Spinal cord (tissue), 10 donors: ENCODE data around the gene ANKRD6. TPM values are rescaled to one million over a fixed set of nuclear protein-coding genes. Genes with fewer than 3 reads are reported as not detected.

Experiments
- DNase-seq, 6 donors: peaks; one replicate each; pipeline versions ENCODE4 v3.0.0 to v3.0.0-alpha.2; 2013 to 2015; ENCODE audit warnings: low spot score in 6 of 6, low read depth in 4 of 6
- H3K27ac ChIP-seq: one replicate; pipeline ENCODE4 v1.5.1; 2013; ENCODE audit warnings: low read depth, low read length, control low read depth
- H3K27me3 ChIP-seq: one replicate; pipeline ENCODE4 v1.6.1; 2013; ENCODE audit warnings: low read length; ENCODE audit not compliant: control insufficient read depth, insufficient read depth
- H3K36me3 ChIP-seq: one replicate; pipeline ENCODE4 v1.6.1; 2013; ENCODE audit warnings: low read length; ENCODE audit not compliant: control insufficient read depth, insufficient read depth
- H3K4me1 ChIP-seq: one replicate; pipeline ENCODE4 v1.6.1; 2013; ENCODE audit warnings: low read length; ENCODE audit not compliant: control insufficient read depth, insufficient read depth
- H3K4me3 ChIP-seq: one replicate; pipeline ENCODE4 v1.5.1; 2013; ENCODE audit warnings: low read depth, low read length, control low read depth
- H3K9me3 ChIP-seq: one replicate; pipeline ENCODE4 v1.6.1; 2013; ENCODE audit warnings: low read length; ENCODE audit not compliant: control insufficient read depth, insufficient read depth
- WGBS: methylation state at CpG from one replicate; pipeline ENCODE4 v1.1.5; 2013; ENCODE audit warnings: missing lambda C conversion rate; ENCODE audit not compliant: insufficient coverage; 5-methylcytosine and 5-hydroxymethylcytosine counted together
- polyA plus RNA-seq, 2 donors: library from polyadenylated mRNA; unstranded; fragments of 120-200 nt; gene quantifications; one replicate each; pipeline ENCODE4 v1.2.1, GENCODE V29; 2013; ENCODE audit not compliant: insufficient read length in 2 of 2
- total RNA-seq, 2 donors: library from RNA; depleted of rRNA in 1 of 2; stranded (reverse); fragments of 120-200 nt in 1 of 2; fragments of >200 nt in 1 of 2; gene quantifications; one replicate each; pipeline versions ENCODE4 v1.2.3 to v1.2.4, GENCODE V29; 2013 to 2014
- donor health status: healthy.

The ANKRD6 gene
- total and polyA plus RNA-seq, 4 donors: 44.5 to 68.3 (median 52.9) TPM

DNA sequence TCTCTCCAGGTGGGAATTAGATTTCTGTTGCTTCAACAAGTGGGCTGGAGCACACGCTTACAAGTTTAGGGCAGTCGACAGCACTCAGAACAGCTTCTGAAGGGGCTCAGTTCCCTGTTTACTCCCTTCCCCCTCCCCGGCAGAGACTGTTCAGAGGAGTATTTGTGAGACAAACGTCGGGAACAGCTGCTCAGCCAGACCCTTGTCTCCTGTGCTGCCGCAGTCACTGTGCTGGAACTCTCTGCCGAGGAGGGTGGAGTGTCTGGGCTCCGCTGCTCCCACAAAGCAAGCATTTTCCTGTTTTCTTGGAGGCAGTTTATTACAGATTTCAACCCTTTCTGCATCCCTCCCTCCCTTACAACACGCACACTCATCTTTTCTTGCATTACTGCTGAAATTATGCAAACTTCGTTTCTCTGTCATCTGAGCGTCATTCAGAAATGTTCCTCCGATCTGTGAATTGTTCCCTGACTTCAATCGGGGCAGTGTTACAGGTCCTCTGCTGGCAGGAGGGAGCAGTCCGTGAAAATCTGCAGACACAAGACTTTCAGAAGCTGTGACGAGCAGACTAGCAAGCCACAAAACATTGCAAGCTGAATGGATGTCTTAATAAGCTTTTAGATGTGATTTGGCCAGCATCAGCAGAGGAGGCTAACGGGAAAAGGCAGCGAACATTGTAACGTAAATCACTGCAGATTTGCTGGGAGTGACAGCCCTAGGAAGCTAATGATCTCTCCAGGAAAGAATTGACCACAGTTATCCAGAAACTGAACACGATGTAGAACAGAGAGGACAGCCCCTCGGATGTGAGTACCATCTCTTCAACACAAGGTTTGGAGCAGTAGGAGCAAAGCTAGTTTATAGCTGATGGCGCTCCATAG, 129.4 kb downstream of the ANKRD6 start:
- Histone ChIP-seq H3K27ac (peak overlapping the region; percentile 69), H3K4me3 (peak overlapping the region; percentile 26), H3K27me3 (no peaks in the 10 kb centered on the region), H3K9me3 (peaks cover 2% of the 10 kb centered on the region), H3K4me1 (peaks cover 28% of the 10 kb centered on the region), H3K36me3 (no peaks in the 10 kb centered on the region)
- peak in 3 of 6 donors; percentile 66 to 90 (median 88) for DNase-seq
- 13% methylated on average over 17 of the region's 21 CpGs for WGBS

DNA sequence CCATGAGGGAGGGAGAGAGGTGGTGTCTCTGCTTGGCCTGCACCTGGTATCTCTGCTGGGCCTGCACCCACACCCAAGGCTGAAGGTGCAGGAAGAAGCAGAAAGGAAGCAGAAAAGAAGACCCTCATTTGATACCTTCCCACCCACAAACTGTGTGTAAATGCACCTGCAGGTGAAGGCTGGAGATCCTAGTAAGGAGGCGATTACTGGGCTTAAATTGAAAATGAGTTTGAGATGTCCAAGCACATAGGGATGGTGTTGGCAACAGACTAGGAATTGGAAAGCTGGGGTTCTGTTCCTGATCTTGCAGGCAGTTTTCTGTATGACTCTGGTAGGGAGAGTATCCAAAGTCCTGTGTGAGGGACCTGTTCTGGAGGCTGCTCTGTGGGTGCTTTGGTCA, 130.9 kb downstream of the ANKRD6 start:
- WGBS: 88% methylated on average over 1 of the region's 1 CpG
- Histone ChIP-seq H3K36me3 (no peaks in the 10 kb centered on the region), H3K27ac (no peak overlapping the region), H3K27me3 (no peaks in the 10 kb centered on the region), H3K4me3 (no peak overlapping the region), H3K4me1 (peaks cover 34% of the 10 kb centered on the region), H3K9me3 (no peaks in the 10 kb centered on the region)
- no peak for DNase-seq

DNA sequence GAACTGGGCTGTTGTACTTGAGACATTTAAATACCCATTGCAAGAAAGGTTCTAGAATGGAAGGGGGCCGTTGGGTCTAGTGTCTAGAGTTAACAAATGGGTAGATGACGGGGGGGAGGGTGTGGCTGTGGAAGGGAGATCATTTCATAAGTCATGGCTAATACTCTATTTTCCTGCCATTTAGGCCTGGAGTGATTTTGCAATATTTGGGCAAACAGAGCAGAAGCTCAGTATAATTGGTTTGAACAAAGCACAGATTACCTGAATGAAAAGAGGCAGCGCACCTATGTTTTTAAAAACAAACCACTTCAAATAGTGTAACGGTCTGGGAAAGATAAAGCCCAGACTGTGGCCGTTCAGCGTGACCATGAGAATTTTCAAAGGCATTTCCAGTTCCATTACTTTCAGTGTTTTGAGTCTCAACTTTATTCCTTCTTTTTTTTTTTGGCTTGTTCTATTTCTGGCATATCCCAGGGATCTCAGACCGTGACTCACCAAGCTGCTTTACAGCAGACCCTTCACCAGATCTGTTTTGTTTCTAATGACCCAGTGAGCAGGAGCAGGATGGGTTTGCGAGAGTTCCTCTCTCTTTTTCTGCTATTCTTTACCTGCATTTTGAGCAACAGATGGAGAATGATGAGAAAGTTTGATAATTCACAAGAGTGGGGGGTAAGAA, 131.9 kb downstream of the ANKRD6 start:
- Histone ChIP-seq H3K36me3 (no peaks in the 10 kb centered on the region), H3K4me1 (peaks cover 34% of the 10 kb centered on the region), H3K27me3 (no peaks in the 10 kb centered on the region), H3K9me3 (no peaks in the 10 kb centered on the region), H3K27ac (no peak overlapping the region), H3K4me3 (no peak overlapping the region)
- no peak for DNase-seq
- 75% methylated on average over 5 of the region's 8 CpGs for WGBS

DNA sequence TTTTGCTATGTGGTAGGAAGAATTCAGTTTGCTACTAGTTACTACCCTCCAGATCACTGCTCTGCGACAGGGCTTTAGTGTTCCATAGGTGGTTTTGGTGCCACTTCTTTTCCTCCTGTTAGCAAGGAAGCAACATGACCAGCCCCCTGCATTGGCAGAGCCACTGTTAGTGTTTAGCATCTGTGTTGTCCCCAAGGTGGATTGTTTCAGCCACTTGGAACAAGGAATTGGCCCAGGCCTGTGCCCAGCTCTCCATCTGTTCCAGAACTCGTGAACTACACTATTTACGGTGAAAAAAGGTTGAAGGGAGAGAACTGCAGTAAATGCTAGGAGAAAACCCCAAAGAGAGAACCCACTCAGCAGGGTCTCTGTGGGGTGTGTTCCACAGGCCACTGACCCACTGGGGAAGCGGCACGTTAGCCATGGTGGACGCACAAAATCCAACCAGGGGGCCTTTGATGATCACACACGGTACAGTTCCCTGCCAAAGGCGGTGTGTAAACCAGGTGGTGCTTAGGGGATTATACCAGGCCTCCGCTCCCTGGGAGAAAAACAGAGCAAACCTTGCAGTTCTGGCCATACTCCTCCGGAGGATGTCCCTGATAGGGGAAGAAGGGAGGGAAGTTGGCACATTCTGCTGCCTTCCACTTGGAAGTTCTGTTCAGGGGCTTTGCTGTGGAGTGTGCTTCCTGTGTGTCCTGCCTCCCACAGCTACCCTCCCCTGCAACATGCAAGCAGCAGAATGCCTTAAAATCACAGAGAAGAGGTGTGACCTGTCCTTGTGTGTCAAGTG, 133.3 kb downstream of the ANKRD6 start:
- H3K4me3 ChIP-seq: no peak overlapping the region
- H3K4me1 ChIP-seq: peaks cover 34% of the 10 kb centered on the region
- DNase-seq: peak in 2 of 6 donors; percentile 60 to 61
- H3K27ac ChIP-seq: peak overlapping the region; percentile 36
- no peaks in the 10 kb centered on the region for H3K27me3 ChIP-seq
- WGBS: 64% methylated on average over 10 of the region's 10 CpGs
- H3K9me3 ChIP-seq: no peaks in the 10 kb centered on the region
- no peaks in the 10 kb centered on the region for H3K36me3 ChIP-seq

DNA sequence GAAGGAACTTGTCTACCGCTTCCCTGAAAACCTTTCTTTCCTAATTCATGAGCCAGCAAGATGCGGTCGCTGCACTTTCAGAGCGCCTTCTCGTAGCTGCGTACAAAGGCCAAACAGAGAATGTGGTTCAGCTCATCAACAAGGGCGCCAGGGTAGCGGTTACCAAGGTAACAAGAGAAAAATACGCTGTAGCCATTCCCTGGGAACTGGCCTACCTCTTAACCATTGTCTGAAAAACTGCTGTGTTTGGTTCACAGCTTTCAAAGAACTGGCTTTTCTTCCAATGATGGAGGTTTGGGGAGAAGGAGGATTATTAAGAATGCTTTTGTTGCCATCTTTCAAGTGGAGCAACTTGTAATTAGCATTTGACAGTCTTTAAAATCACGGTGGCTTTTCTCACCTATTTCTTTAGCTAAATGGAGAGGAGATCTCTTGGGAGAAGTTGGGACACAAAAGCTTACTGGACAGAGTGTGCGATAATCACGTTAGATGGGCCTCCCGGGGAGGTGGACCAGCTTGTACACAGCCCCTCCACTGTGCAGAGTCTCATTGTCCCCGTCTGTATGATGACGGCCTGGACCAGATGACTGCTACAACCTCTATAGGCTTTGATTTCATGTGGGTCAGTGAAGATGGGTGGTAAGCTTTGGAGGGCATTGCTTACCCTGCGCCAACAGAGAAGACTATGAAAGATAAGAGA, 134.1 kb downstream of the ANKRD6 start:
- H3K4me1 ChIP-seq: peaks cover 28% of the 10 kb centered on the region
- H3K9me3 ChIP-seq: no peaks in the 10 kb centered on the region
- 14% methylated on average over 10 of the region's 16 CpGs for WGBS
- peak overlapping the region; percentile 36 for H3K27ac ChIP-seq
- H3K36me3 ChIP-seq: no peaks in the 10 kb centered on the region
- no peaks in the 10 kb centered on the region for H3K27me3 ChIP-seq
- DNase-seq: peak in 4 of 6 donors; percentile 65 to 95 (median 78)
- H3K4me3 ChIP-seq: no peak overlapping the region

DNA sequence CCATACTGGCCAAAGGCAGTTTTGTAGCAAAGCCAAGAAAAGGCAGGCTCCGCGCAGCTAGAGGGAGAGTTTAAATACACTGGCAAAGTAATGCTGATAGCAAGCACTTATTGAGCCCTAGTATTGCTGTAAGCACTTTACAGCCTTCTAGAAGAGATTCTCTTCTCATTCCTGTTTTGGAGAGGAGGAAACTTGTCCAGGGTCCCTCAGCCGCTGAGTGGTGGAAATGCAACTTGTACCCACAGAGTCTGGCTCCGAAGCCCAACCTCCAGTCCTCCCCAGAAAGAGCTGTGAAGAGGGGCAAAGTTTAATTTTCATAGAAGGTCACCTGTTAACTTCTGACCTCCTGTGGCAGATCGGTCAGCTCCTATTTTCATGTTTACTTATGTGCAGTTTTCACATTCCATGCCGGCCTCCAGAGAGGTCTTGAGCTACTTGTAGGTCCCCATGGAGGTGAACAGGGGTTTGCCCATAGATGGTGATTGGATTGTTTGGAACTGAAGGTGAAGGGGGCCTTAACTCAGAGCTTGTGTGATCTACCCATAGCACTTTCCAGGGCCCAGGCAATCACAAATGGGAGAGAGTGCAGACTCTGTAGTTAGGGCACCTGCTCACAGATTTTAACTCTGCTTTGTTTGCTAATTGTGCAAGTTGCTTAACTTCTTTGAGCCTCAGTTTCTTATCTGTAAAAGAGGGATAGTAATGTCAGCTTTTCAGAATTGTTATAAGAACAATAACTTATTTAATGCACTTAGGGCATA, 134.9 kb downstream of the ANKRD6 start:
- WGBS: 50% methylated on average over 2 of the region's 6 CpGs
- H3K27me3 ChIP-seq: no peaks in the 10 kb centered on the region
- peak overlapping the region; percentile 36 for H3K27ac ChIP-seq
- DNase-seq: peak in 1 of 6 donors; percentile 83
- peaks cover 23% of the 10 kb centered on the region for H3K4me1 ChIP-seq
- no peak overlapping the region for H3K4me3 ChIP-seq
- no peaks in the 10 kb centered on the region for H3K36me3 ChIP-seq
- H3K9me3 ChIP-seq: no peaks in the 10 kb centered on the region

DNA sequence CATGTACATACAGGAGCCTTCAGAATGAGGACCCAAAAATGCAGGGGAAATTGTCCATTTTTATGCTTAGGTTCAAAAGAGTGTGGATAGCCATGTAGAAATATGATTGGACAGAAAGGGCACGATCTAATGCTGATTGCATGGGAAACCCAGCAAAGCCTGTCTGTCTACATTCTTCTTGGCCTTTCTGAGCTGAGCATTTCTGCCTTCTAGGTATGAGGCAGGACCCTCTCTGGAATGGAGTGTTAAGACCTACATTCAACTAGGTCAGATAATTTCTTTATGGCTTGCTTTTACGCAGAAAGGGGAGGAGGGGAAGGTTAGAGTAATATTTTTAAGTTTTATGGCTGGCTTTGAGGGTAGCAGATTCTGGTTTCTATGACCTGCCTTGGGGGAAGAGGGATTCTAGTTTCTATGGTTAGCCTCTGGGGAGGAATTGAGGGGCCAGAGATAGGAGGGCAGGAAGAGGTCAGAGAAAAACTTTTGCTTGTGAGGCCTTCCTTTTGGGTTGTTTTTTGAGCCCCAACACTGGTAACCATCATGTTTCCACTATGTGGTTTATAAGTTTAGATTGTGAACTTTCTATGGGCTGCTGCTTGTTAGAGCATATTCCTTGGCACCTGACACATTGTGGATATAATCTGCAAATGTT, 142.1 kb downstream of the ANKRD6 start:
- no peak overlapping the region for H3K27ac ChIP-seq
- no peaks in the 10 kb centered on the region for H3K27me3 ChIP-seq
- no peaks in the 10 kb centered on the region for H3K9me3 ChIP-seq
- no peak for DNase-seq
- WGBS: 100% methylated on average over 1 of the region's 2 CpGs
- H3K4me1 ChIP-seq: no peaks in the 10 kb centered on the region
- H3K36me3 ChIP-seq: no peaks in the 10 kb centered on the region
- H3K4me3 ChIP-seq: no peak overlapping the region

DNA sequence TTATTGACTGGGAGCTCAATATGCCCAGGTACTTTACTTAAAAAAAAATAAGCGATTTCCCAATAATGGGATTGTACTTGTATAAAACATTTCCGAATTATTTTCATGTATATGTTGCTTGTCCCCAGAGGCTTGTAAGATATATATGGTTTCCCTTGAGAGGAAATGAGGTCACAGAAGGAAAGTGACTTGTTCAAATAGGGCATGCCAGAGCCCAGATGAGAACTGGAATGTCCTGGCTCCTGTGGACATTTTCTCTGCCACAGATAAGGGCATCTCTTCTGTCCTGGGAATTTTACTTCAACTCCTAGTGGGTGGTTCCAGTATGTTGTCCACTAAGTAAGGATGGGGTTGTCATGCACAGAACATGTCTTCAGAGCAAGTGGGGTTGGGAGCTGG, 142.6 kb downstream of the ANKRD6 start:
- H3K27ac ChIP-seq: no peak overlapping the region
- no peaks in the 10 kb centered on the region for H3K9me3 ChIP-seq
- DNase-seq: no peak
- no peaks in the 10 kb centered on the region for H3K27me3 ChIP-seq
- no peaks in the 10 kb centered on the region for H3K4me1 ChIP-seq
- H3K36me3 ChIP-seq: no peaks in the 10 kb centered on the region
- no peak overlapping the region for H3K4me3 ChIP-seq
- 95% methylated on average over 2 of the region's 2 CpGs for WGBS
